ENCODE results near the gene G0S2. TPM values are rescaled to one million over a fixed set of nuclear protein-coding genes. Genes with fewer than 3 reads are reported as not detected.

Gene G0S2
- total RNA-seq, 1 experiment from 2014 or later: 9.0 TPM

DNA sequence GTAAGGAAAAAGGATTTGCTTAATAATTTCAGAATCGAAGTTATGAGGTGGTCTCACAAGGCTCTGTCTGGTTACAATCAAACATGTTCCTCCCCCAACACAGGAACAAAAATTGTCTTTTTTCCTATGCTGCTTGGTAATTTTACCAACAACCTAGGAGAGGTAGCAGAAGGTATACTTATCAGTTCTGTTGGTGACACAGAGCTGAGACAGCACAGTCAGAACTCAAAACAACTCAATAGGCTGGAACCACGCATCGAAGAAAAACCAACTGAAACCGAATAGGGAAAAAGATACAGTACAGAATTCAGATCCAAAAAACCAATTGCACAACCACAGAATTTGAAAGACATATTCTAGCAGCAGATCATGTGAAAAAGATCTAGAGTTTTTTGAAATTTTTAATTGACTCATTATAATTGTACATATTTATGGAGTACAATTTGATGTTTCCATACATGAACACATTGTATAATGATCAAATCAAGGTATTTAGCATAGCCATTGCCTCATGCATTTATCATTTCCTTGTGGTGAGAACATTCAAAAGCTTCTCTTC lies 3.8 kb downstream of the G0S2 start:
- Histone ChIP-seq H3K4me3 (ENCODE audit: low read depth, low read length, poor library complexity, severe bottlenecking) (no peak overlapping the region), H3K27ac (ENCODE audit: low read depth, low read length, poor library complexity, severe bottlenecking) (no peak overlapping the region), H3K27me3 (replicated peaks; ENCODE audit: insufficient read depth, low read depth, low read length, poor library complexity) (peaks cover 21% of the 10 kb centered on the region), H3K9me3 (ENCODE audit: low read depth, low read length, poor library complexity, severe bottlenecking) (no peaks in the 10 kb centered on the region), H3K4me1 (ENCODE audit: insufficient read depth, low read length, poor library complexity, severe bottlenecking) (peaks cover 10% of the 10 kb centered on the region), H3K36me3 (ENCODE audit: insufficient read depth, low read length, poor library complexity, severe bottlenecking) (no peaks in the 10 kb centered on the region)
- intact Hi-C loops (cut with micrococcal nuclease; ENCODE audit: unreplicated experiment): no loop called here
- no TSS peak for BruUV-seq (replicated peaks)
- no peak for DNase-seq (ENCODE audit: low spot score)
- no peak for TF ChIP-seq EZH2 (IDR thresholded peaks at IDR 0.05; ENCODE audit: borderline replicate concordance, low read depth, low read length, poor library complexity, severe bottlenecking)
- TF ChIP-seq, protein P1, sequence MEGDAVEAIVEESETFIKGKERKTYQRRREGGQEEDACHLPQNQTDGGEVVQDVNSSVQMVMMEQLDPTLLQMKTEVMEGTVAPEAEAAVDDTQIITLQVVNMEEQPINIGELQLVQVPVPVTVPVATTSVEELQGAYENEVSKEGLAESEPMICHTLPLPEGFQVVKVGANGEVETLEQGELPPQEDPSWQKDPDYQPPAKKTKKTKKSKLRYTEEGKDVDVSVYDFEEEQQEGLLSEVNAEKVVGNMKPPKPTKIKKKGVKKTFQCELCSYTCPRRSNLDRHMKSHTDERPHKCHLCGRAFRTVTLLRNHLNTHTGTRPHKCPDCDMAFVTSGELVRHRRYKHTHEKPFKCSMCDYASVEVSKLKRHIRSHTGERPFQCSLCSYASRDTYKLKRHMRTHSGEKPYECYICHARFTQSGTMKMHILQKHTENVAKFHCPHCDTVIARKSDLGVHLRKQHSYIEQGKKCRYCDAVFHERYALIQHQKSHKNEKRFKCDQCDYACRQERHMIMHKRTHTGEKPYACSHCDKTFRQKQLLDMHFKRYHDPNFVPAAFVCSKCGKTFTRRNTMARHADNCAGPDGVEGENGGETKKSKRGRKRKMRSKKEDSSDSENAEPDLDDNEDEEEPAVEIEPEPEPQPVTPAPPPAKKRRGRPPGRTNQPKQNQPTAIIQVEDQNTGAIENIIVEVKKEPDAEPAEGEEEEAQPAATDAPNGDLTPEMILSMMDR (conservative IDR thresholded peaks at IDR 0.05; ENCODE audit: low read depth, low read length): no peak
- ChIA-PET POLR2A (ENCODE audit: low non-redundant PET) (no interaction called here), CTCF (no interaction called here)

DNA sequence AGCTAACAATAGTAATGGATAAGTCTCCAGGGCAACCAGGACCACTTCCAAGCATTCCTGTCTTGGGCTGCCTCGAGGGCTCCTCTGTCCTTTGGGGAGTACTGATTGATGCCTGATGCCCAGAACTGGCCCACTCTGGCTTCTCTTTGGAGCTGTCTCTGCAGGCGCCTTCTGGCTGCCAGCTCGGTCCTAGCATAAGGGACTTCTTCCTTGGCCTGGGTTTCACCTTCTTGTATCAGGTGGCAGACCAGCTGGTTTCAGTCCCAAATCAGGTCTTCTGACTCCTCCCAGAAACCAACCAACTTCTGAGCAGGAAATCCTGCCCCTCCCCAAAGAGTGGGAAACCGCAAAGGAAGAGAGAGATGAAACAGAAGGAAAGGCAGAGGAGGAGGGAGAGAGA lies 10.6 kb downstream of the G0S2 start:
- no peak for DNase-seq (ENCODE audit: low spot score)
- no TSS peak for BruUV-seq (replicated peaks)
- no peak for TF ChIP-seq EZH2 (IDR thresholded peaks at IDR 0.05; ENCODE audit: borderline replicate concordance, low read depth, low read length, poor library complexity, severe bottlenecking)
- TF ChIP-seq, protein P1 (conservative IDR thresholded peaks at IDR 0.05; ENCODE audit: low read depth, low read length): no peak
- Histone ChIP-seq H3K4me1 (ENCODE audit: insufficient read depth, low read length, poor library complexity, severe bottlenecking) (peaks cover 20% of the 10 kb centered on the region), H3K27ac (ENCODE audit: low read depth, low read length, poor library complexity, severe bottlenecking) (no peak overlapping the region), H3K4me3 (ENCODE audit: low read depth, low read length, poor library complexity, severe bottlenecking) (no peak overlapping the region), H3K36me3 (ENCODE audit: insufficient read depth, low read length, poor library complexity, severe bottlenecking) (no peaks in the 10 kb centered on the region), H3K27me3 (replicated peaks; ENCODE audit: insufficient read depth, low read depth, low read length, poor library complexity) (no peaks in the 10 kb centered on the region), H3K9me3 (ENCODE audit: low read depth, low read length, poor library complexity, severe bottlenecking) (no peaks in the 10 kb centered on the region)
- intact Hi-C loops (cut with micrococcal nuclease; ENCODE audit: unreplicated experiment): no loop called here
- ChIA-PET CTCF (no interaction called here), POLR2A (ENCODE audit: low non-redundant PET) (no interaction called here)

DNA sequence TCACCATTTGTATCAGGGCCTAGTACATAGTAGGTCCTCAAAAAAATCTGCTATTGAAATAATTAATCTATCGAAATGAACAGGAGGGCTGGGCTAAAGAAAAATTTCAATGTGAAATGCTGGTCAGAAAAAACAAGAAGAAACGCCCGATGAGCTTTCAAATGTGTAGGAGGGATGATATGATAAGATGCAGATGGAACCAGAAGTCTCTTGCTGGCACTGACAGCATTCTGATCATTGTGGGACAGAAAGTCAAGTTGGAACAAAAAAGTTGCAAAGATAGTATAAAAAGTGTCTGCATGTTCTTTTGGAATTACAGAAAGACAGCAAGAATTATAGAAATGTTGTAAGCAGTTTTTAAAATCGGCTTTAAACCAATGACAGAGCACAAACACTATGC lies 11.1 kb downstream of the G0S2 start:
- BruUV-seq (replicated peaks): no TSS peak

More for the DNA sequence above, 11.1 kb downstream of the G0S2 start:
- Histone ChIP-seq H3K27ac (ENCODE audit: low read depth, low read length, poor library complexity, severe bottlenecking) (no peak overlapping the region), H3K4me3 (ENCODE audit: low read depth, low read length, poor library complexity, severe bottlenecking) (no peak overlapping the region), H3K36me3 (ENCODE audit: insufficient read depth, low read length, poor library complexity, severe bottlenecking) (no peaks in the 10 kb centered on the region), H3K9me3 (ENCODE audit: low read depth, low read length, poor library complexity, severe bottlenecking) (no peaks in the 10 kb centered on the region), H3K27me3 (replicated peaks; ENCODE audit: insufficient read depth, low read depth, low read length, poor library complexity) (no peaks in the 10 kb centered on the region), H3K4me1 (ENCODE audit: insufficient read depth, low read length, poor library complexity, severe bottlenecking) (peaks cover 25% of the 10 kb centered on the region)
- TF ChIP-seq EZH2 (IDR thresholded peaks at IDR 0.05; ENCODE audit: borderline replicate concordance, low read depth, low read length, poor library complexity, severe bottlenecking): no peak
- TF ChIP-seq, protein P1 (conservative IDR thresholded peaks at IDR 0.05; ENCODE audit: low read depth, low read length): no peak
- CTCF ChIA-PET: no interaction called here
- no peak for DNase-seq (ENCODE audit: low spot score)
- intact Hi-C loops (cut with micrococcal nuclease; ENCODE audit: unreplicated experiment): no loop called here
- POLR2A ChIA-PET (ENCODE audit: low non-redundant PET): no interaction called here

All from A673 (cell line).